HuH-7 (cell line): ENCODE results near the gene MT1X.
A peak's percentile ranks its signal among the peaks of the same experiment; 100 is the strongest.
"Not testable (repeated sequence)": the region's sequence is repeated elsewhere in the genome, so short reads cannot be mapped to it uniquely, and the experiment has no call there.

Experiments used
- DNase-seq: peaks from one replicate; pipeline ENCODE4 v3.0.0; 2011; ENCODE audit warnings: low spot score

Gene MT1X

GRCh38 chr16:56710181-56710737 is 28.0 kb downstream of the MT1X start:
- no peak for DNase-seq

GRCh38 chr16:56711862-56712261 is 29.6 kb downstream of the MT1X start:
- no peak for DNase-seq

- DNase-seq = no peak
Observed at GRCh38 chr16:56713794-56714193, 31.5 kb downstream of the MT1X start.

- DNase-seq = no peak
Observed at GRCh38 chr16:56715126-56715525, 32.9 kb downstream of the MT1X start.

- DNase-seq = no peak
Observed at GRCh38 chr16:56716761-56717160, 34.5 kb downstream of the MT1X start.

GRCh38 chr16:56717532-56717931 is 35.3 kb downstream of the MT1X start:
- DNase-seq = not testable (repeated sequence)

- no peak for DNase-seq
Observed at GRCh38 chr16:56722200-56722842, 40.1 kb downstream of the MT1X start.

- DNase-seq = no peak
Observed at GRCh38 chr16:56724191-56724590, 41.9 kb downstream of the MT1X start.

GRCh38 chr16:56726283-56726682 is 44.0 kb downstream of the MT1X start:
- no peak for DNase-seq

- no peak for DNase-seq
Observed at GRCh38 chr16:56726926-56727325, 44.7 kb downstream of the MT1X start.

GRCh38 chr16:56728027-56728426 is 45.8 kb downstream of the MT1X start:
- no peak for DNase-seq

- no peak for DNase-seq
Observed at GRCh38 chr16:56728980-56729734, 46.9 kb downstream of the MT1X start.

GRCh38 chr16:56729735-56730662 is 47.7 kb downstream of the MT1X start, which contains the start of gene NUP93:
Gene NUP93 (plus strand): TSS chr16:56730129. CDS start chr16:56748248, 18,119 bp downstream.
- DNase-seq = peak; percentile 88

GRCh38 chr16:56732366-56732765 is 50.1 kb downstream of the MT1X start:
- no peak for DNase-seq

GRCh38 chr16:56732832-56733231 is 50.6 kb downstream of the MT1X start:
- no peak for DNase-seq
